Glomerular endothelial cell (primary cell): Measurements from ENCODE around the gene IGF2. TPM values are rescaled to one million over a fixed set of nuclear protein-coding genes. Genes with fewer than 3 reads are reported as not detected.
"Not testable (repeated sequence)": the region's sequence is repeated elsewhere in the genome, so short reads cannot be mapped to it uniquely, and the experiment has no call there.

Source experiments
- DNase-seq: peaks from one replicate; pipeline ENCODE4 v3.0.0-alpha.2; 2011; ENCODE audit warnings: low read depth, low spot score; ENCODE audit errors: extremely low read depth
- total RNA-seq: library from RNA; depleted of rRNA; stranded (reverse); fragments of >200 nt; gene quantifications from 2 replicates; pipeline ENCODE4 v1.2.3, GENCODE V29; 2015

The IGF2 gene, protein sequence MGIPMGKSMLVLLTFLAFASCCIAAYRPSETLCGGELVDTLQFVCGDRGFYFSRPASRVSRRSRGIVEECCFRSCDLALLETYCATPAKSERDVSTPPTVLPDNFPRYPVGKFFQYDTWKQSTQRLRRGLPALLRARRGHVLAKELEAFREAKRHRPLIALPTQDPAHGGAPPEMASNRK
- total RNA-seq = 8.8 and 50.6 TPM in 2 replicates

DNA sequence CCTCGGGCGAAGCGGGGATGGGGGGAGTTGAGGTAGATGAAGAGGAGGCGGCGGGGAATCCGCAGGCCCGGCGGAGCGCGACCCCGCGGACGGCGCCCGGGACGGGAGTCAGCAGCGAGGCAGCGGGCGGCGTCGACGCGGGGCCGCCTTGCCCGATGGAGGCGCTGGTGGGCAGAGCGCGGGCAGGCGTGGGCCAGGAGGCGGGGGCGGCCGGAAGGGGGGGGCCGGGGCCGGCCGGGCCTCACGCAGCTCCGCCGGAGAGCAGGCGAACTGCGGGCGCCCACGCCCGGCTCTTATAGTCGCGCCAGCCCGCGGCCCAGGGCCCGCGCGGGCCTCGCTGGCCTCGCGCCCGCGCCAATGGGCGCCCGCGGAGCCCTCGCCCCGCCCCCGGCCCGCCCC, at the start of gene IGF2:
IGF2 (minus strand) TSS at position 267 of the 399 bp plus-strand sequence. CDS start 3,866 bp downstream, outside the sequence.
- DNase-seq = no peak

GRCh38 chr11:2188745-2189144, 49.6 kb upstream of the IGF2 start:
- DNase-seq = no peak

- no peak for DNase-seq
Measured at GRCh38 chr11:2187280-2187707, 48.1 kb upstream of the IGF2 start.

DNA sequence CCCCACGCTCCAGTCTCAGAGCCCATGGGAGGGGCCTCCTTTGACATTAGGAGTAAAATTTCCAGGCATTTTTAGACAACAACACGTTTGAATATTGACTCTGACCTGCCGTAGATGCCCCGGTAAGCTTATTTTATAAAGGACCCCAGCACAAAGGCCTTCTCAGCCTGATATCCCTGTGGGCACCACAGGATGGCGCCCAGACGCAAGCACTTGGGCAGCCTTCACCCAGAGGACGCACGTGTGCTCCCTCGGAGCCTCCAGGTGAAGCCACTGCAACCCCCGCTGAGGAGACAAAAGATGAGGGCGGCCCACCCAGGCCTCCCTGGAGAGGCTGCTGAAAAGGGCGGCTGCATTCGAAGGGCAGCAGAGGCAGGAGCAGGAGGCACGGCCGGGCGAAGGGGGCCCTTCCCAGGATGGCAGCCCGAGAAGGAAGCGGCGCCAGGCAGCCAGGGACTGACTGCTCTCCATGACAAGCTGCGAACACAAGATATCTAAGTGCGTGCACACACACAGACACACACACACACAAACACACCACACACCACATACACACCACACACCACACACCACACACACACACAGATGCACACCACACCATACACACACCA, 47.6 kb upstream of the IGF2 start:
- DNase-seq = no peak

DNA sequence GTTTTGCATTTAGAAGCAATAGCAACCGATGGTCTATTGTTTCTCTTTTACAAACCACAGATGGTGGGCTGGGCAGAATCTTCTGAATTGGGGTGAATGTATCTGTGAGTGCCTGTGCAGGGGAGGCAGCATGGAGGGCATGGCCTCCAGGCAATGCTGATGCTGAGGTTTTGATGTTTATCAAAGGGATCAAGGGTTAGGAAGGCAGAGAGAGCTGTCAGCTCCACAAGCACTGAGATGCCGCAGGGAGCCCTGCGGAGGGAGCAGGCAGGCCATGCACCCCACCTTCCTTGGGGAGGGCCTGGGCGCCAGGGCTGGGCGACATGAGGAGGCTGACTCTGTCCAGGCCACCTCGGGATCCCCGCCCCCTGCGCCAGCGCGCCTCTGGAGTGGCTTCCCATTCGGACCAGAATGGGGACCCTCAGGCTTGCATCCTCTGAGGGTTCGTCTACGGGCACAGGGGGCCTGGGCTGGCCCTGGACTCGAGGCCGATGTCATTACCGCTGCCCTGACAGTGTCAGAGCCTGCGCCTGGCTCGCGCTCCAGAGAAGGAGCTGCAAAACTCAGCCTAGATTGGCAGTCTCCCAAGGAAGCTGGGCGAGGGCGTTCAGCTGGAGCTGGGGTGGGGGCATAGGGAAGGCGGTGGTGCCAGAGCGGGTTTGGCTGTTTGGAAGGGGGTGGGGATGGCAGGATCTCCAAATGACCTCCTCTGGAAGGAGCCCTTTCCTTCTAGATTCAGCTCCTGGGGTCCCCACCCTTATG, 46.3 kb upstream of the IGF2 start:
- DNase-seq = no peak

GRCh38 chr11:2182692-2183474, 43.7 kb upstream of the IGF2 start:
- no peak for DNase-seq

- no peak for DNase-seq
Measured at GRCh38 chr11:2182075-2182474, 42.9 kb upstream of the IGF2 start.

DNA sequence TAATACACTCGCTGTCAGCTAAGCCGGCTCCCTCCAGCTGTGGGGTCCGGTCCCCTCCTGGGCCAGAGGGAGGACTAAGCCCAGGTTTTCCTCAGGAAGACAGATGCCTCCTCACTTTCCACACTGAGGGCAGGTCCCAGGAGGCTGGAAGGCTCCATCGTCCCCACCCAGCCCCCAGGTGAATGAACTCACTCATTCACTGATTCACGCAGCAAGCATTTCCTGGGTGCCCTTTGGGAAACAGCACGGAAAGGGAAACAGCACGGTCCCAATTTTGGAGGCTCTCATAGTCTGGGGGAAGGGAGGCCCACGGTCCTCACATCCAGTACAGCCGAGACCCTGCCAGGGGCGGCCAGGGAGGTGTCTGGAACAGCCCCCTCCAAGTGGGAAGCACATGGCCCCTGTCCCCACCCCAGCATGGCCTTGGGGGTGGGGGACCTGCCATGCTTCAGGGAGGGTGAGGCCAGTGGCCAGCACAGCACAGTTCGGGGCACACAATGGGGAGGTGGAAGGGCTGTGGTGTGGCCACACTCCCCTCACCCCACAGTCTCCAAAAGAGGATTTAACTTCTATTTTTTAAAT, 41.7 kb upstream of the IGF2 start:
- DNase-seq = no peak

- DNase-seq = no peak
Measured at GRCh38 chr11:2180347-2180746, 41.2 kb upstream of the IGF2 start.

- no peak for DNase-seq
Measured at GRCh38 chr11:2179516-2179915, 40.3 kb upstream of the IGF2 start.

DNA sequence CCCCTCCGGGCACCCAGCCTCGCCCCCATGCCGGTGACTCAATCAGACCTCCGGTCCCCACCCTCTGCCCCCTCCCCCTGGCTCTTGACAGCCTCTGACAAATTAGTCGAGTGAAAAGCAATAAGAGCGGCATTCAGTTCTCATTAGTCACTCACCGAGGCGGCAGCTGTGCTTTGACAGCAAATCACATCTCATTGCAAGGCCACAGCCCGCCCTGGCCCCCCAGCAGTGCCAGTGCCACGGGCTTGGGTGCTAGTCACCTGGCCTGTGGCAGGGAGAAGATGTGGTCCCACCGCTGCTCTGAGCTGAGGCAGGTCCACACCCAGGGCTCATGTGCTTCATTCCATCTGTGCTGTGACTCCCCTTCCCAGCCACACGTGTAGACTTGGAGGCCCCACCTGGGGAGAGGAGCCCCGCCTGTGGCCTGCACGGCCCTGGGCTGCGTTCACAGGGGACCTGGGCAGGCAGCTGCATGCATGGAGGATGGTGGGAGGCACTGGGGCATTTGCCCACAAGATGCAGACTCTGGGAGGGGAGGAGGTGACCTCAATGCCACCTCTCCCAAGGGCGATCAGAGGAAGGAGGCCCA, 39.8 kb upstream of the IGF2 start:
- no peak for DNase-seq

DNA sequence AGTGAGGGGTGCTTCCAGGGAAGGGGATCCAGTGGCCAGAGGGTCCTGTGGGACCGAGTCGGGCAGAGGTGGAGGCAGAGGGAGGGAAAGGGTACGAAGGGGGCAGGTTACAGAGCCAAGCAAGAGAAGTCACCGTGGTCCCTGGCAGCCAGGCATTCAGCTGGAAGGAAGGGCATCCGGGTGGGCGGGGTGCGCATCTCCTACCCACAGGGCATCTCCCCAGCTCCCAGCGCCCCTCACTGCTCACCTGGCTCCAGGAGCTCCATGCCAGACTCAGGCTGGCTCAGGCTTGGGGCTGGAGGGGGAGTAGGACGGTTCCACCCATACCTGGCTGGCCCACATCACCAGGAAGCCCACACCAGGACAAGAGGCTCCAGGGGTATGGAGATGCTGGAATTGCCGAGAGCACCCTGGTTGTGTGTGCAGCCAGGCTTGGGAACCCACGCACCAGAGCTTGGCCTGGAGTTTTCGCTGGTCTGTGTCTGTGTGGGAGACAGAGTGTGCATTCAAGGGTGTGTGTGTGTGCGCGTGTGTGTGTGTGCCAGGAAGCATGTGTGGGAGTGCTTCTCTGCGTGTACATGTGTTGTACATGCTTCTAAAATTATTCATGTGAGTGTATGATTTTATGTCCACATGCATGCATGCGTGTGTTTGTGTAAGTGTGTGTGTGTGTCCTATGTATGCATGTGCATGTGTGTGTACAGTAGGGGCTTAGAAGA, 39.0 kb upstream of the IGF2 start:
- not testable (repeated sequence) for DNase-seq

DNA sequence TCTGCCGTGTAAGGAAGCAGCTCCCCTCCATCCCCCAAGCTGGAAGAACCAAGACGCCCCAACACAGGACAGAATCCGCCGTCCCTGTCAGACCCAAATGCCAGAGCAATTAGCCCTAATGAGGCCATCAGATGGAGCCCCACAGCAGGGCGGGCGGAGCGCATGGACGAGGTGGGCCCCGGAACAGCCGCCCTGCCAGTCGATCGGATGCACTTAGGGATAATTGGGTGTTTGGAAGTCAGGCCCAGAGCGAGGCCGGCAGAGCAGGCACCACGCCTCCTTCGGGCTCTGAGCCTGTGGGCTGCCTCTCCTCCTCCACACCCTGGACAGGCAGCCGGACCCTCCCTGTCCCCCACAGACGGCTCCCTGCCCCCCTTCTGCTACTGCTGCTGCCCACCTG, 37.9 kb upstream of the IGF2 start:
- no peak for DNase-seq

GRCh38 chr11:2176389-2176900, 37.3 kb upstream of the IGF2 start:
- DNase-seq = no peak

GRCh38 chr11:2175659-2176058, 36.5 kb upstream of the IGF2 start:
- no peak for DNase-seq

DNA sequence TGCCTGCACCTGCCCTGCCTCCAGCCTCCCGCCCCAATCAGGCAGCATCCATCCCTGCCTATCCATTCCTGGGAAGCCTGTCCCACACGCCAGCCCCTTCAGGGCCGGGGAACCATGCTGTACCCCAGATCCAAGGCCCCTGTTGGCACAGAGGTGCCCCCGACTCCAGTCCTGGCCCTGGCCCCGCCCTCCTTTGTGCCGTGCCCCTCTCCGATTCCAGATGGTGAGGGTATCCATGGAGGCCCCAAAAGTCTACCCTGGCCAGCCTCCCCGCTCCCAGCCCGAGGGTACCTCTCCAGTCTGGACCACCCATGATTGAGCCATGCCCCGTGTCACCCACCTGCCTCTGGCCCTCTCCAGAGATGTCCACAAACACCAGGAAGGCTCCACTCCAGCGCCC, 35.2 kb upstream of the IGF2 start:
- DNase-seq = no peak

DNA sequence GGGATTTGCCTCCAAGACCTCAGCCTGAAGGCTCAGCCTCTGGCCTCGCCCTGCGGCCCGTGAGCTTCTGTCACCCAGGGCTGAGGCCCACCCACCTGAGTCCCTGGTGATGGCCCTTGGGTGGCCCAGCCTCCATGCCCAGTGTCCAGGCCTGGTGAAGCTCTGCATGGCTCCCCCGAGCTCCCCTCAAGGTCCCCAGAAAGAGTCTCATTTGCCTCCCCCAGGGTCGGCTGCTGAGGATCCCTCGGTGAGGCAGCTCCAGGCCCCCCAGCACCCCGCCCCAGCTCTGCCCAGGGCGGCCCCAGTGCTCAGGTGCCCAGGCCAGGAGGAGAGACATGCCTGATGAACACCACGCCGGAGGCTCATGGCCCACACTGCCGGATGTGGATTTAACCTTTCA, 34.6 kb upstream of the IGF2 start:
- no peak for DNase-seq

GRCh38 chr11:2173150-2173693, 34.0 kb upstream of the IGF2 start:
- DNase-seq = no peak

- DNase-seq = no peak
Measured at GRCh38 chr11:2172676-2173075, 33.5 kb upstream of the IGF2 start.
